Left hindlimb (tissue), 1 donor: ENCODE results near the gene TTYH3.

Experiments used
- DNase-seq: peaks from one replicate; pipeline ENCODE4 v3.0.0-alpha.2; 2018

TTYH3 gene

GRCh38 chr7:2617325-2617905 is 14.4 kb upstream of the TTYH3 start:
- no peak for DNase-seq

- DNase-seq = no peak
Observed at GRCh38 chr7:2619116-2619515, 12.7 kb upstream of the TTYH3 start.

GRCh38 chr7:2621061-2621828 is 10.5 kb upstream of the TTYH3 start:
- DNase-seq = peak; percentile 85

GRCh38 chr7:2621948-2622640 is 9.7 kb upstream of the TTYH3 start:
- peak; percentile 90 for DNase-seq

- DNase-seq = no peak
Observed at GRCh38 chr7:2622869-2623697, 8.7 kb upstream of the TTYH3 start.

GRCh38 chr7:2623698-2624014 is 8.1 kb upstream of the TTYH3 start:
- DNase-seq = no peak

GRCh38 chr7:2624293-2624886 is 7.4 kb upstream of the TTYH3 start:
- DNase-seq = no peak

- DNase-seq = peak; percentile 91
Observed at GRCh38 chr7:2626498-2627117, 5.2 kb upstream of the TTYH3 start.

GRCh38 chr7:2627258-2628129 is 4.3 kb upstream of the TTYH3 start:
- no peak for DNase-seq

- no peak for DNase-seq
Observed at GRCh38 chr7:2628130-2628482, 3.7 kb upstream of the TTYH3 start.

GRCh38 chr7:2628891-2629290 is 2.9 kb upstream of the TTYH3 start:
- DNase-seq = no peak

GRCh38 chr7:2629746-2630681 is 1.8 kb upstream of the TTYH3 start:
- DNase-seq = no peak

GRCh38 chr7:2632733-2633537 is 1.1 kb downstream of the TTYH3 start:
- no peak for DNase-seq

- DNase-seq = no peak
Observed at GRCh38 chr7:2633538-2634266, 1.9 kb downstream of the TTYH3 start.

GRCh38 chr7:2634267-2635145 is 2.7 kb downstream of the TTYH3 start:
- DNase-seq = no peak

GRCh38 chr7:2635148-2635668 is 3.4 kb downstream of the TTYH3 start:
- no peak for DNase-seq
